Fibroblast of peridontal ligament (primary cell): Measurements from ENCODE around the gene ZNF560.
"Not testable (repeated sequence)": the region's sequence is repeated elsewhere in the genome, so short reads cannot be mapped to it uniquely, and the experiment has no call there.

ENCODE experiments used
- DNase-seq: peaks from one replicate; pipeline ENCODE4 v3.0.0-alpha.2; 2010; ENCODE audit errors: extremely low read depth

The ZNF560 gene

DNA sequence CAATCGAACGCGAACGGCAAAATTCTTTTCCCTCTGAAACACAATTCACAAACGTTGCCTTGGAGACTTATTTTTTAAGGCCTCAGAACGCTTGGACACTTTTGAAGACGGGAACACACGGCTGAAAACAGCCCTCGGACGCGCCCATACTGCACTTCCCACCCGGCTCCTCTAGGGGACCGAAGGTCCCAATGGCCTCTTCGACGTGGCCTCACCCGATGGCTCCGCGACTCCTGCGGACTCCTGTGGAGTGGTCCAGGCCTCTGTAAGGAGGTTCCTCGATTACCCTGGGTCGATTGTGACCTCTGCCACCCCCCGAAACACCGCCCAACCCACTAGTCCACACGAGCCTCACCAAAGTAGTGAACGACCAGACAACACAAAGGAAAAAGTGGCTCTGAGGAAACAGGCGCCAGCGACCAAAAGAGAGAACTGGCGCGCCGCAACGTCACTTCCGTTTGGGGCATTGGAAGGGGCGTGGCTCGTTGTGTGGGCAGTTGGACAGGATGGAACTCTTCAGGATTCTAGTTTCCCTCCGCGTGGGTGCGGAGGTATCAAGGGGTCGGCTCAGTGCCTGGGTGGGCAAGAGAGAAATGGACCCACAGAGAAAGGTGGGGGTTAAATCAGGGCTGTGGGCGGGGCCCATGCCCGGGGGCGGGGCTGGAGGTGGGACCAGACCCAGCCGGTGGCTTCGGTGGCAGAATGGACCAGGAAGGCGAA lies at the start of gene ZNF560:
TSS of gene ZNF560 (minus strand) at position 434 of the 720 bp plus-strand sequence. CDS start 23,303 bp downstream, outside the sequence.
- DNase-seq, result peak; percentile 32

DNA sequence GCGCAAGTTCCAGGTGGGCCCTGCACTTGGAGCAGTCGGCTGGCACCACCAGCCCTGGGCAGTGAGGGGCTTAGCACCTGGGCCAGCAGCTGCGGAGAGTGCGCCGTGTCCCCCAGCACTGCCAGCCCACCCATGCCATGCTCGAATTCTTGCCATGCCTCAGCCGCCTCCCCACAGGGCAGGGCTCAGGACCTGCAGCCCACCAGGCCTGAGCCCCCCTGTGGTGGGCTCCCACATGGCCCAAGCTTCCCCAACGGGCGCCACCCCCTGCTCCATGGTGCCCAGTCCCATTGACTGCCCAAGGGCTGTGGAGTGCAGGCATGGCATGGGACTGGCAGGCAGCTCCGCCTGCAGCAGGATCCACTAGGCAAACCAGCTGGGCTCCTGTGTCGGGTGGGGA lies 49.5 kb upstream of the ZNF560 start:
- no peak for DNase-seq

DNA sequence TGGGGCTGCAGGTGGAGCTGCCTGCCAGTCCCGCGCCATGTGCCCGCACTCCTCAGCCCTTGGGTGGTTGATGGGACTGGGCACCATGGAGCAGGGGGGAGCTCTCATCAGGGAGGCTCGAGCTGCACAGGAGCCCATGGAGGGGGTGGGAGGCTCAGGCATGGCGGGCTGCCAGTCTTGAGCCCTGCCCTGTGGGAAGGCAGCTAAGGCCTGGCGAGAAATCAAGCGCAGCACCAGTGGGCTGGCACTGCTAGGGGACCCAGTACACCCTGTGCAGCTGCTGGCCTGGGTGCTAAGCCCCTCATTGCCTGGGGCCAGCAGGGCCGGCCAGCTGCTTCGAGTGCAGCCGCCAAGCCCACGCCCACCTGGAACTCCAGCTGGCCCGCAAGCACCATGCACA lies 42.9 kb upstream of the ZNF560 start:
- not testable (repeated sequence) for DNase-seq

DNA sequence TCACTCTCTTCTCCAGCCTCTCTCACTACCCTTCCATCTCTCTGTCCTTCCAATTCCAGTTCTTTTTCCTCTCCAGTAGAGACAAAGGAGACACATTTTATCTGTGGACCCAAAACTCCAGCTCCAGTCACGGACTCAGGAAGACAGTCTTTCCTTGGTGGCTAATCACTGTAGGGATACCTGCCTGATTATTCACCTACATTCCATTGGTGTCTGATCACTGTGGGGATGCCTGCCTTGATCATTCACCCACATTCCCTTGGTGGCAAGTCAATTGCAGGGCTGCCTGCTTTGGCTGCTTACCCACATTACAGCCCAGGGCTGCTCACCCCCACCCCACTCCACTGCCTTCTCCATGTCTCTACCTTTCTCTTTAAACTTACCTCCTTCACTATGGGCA lies 41.5 kb upstream of the ZNF560 start:
- not testable (repeated sequence) for DNase-seq

DNA sequence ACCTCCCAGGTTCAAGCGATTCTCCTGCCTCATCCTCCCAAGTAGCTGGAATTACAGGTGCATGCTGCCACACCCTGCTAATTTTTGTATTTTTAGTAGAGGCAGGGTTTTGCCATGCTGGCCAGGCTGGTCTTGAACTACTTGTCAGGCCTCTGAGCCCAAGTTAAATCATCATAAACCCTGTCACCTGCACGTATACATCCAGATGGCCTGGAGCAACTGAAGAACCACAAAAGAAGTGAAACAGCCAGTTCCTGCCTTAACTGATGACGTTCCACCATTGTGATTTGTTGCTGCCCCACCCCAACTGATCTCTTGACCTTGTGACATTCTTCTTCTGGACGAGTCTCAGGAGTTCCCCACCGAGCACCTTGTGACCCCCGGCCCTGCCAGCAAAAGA lies 40.8 kb upstream of the ZNF560 start:
- DNase-seq, result not testable (repeated sequence)

DNA sequence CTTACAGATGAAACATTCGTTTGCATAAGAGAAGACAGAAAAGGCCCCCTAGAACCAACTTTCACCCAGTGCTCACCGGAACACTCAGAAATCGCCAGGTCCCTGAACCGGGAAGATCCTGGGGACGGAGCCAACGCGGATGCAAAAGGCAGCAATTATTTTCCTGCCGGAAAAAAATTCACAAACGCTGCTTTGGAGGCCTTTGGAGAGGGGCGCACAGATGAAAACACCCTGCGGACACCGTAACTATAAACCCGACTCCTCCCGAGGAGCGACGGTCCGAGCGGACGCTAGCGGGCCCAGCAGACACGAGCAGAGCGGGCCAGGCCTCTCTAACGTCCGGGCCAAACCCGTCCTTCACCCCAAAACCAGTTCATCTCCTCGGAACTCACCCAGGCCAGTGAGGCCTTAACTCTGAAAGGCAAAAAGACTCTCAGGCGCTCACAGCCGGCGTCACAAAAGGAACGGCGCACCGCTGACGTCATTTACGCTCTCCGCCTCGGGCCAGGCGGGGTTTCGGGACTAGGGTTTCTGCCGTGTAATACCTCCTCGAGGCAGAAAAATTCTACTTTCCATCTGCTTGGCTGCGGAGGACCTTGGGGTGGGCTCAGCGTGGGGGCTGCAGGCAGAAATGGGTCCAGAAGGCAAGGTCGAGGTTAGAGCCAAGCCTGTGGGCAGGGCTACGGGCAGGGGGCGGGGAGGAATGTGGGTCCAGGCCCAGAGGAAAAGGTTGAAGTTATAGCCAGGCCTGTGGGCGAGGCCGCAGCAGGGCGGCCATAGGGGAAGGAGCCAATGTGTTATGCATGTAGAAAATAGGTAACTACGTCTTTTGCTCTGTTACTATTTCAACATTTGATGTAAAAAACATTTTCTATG lies 40.0 kb upstream of the ZNF560 start, which contains the start of gene ZNF426:
TSS of gene ZNF426 (minus strand) at position 463 of the 876 bp plus-strand sequence. CDS start 2,413 bp downstream, outside the sequence.
- DNase-seq, result peak; percentile 95

DNA sequence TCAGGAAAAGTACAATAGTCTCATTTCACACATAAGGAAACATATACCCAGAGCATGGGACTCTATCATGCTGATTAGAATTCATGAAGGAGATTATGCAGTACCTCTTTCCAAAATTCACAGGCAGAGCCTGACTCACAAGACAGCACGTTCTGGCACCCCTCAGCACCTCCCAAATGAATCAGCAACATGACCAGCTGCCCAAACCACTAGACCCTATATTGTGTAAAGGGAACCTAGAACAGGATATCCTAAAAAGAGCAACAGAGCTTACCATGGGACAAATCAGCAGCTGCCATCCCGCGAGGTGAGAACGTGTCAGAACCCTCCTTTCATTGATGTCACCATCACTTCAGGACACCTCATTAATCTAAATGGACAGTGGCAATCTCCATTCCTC lies 37.5 kb upstream of the ZNF560 start:
- DNase-seq, result no peak

DNA sequence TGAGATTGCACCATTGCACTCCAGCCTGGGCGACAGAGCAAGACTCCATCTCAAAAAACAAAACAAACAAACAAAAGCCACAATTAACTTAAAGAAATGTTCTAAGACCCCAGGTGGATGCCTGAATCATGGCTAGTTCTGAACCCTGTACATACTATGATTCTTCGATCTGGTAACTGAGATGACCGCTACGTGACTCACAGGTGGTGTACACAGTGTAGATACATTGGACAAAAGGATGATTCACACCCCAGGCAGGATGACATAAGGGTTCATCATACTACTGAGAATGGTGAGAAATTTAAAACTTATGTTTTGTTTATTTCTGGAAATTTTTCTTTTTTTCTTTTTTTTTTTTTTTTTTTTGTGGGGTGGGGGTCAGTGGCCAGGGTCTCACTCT lies 33.5 kb upstream of the ZNF560 start:
- no peak for DNase-seq

DNA sequence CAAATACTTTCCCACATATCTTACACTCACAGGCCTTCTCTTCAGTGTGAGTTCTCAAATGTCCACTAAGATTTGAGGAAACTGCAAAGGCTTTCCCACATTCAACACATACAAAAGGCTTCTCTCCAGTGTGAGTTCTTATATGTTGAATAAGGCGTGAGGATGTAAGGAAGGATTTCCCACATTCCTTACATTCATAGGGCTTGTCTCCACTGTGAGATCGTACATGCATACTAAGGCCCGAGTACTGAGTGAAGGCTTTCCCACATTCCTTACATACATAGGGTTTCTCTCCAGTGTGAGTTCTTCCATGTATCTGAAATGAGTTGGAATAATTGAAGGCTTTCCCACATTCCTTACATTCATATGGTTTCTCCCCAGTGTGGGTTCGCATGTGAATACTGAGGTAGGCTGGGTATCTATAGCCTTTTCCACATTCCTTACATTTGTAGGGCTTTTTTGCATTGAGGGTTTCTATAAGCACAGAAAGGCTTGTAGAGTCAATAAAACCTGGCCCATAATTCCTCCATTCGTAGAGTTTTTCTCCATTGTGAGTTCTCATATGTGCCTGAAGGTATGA lies 30.4 kb upstream of the ZNF560 start:
- peak; percentile 7 for DNase-seq

DNA sequence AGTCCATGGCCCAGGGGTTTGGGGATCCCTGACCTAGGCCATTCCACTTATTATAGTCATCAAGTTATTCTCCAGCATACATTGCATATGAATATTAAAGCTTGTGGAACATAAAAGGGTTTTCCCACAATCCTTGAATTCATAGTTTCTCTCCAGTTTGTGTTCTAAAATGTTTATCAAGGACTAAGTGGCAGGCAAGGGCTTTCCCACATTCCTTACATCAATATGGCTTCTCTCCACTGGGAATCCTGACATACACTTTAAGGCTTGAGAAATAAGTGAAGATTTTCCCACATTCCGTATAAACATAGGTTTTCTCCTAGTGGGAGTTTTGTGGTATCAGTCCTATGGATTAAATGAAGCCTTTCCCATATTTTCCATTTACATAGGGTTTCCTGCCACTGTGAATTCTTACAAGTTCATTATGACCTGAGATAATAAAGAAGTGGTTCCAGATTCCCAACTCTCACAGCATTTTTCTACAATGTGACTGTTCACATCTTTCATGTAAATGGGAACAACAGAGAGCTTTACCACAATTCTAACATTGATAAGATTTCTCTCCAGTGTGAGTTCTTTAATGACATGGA lies 25.6 kb upstream of the ZNF560 start:
- DNase-seq, result peak; percentile 6

DNA sequence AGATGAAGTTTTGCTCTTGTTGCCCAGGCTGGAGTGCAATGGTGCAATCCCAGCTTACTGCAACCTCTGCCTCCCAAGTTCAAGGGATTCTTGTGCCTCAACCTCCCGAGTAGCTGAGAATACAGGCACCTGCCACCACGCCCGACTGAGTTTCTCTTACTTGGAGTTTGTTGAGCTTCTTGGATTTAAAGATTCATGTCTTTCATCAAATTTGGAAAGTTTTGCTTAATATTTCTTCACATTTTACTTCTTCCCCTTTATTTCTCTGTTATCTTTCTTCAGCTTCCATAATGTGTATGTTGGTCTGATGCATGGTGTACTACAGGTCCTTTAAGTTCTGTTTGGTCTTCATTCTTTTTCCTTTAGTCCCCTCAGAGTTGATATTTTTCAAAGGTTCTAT lies 8.9 kb upstream of the ZNF560 start:
- no peak for DNase-seq

DNA sequence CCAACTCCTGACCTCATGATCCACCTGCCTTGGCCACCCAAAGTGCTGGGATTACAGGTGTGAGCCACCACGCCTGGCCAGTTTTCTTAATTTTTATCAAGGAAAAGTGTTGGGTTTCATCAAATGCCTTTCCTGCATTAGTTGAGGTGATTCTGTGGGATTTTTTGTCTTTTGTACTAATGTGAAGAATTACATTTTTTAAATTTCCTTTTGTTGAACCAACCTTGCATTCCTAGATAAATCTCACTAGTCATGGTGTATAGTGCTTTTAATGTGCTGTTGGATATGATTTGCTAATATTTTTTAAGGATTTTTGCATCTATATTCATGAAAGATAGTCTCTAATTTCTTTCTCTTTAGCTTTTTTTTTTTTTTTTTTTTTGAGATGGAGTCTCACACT lies 2.4 kb upstream of the ZNF560 start:
- DNase-seq, result no peak

DNA sequence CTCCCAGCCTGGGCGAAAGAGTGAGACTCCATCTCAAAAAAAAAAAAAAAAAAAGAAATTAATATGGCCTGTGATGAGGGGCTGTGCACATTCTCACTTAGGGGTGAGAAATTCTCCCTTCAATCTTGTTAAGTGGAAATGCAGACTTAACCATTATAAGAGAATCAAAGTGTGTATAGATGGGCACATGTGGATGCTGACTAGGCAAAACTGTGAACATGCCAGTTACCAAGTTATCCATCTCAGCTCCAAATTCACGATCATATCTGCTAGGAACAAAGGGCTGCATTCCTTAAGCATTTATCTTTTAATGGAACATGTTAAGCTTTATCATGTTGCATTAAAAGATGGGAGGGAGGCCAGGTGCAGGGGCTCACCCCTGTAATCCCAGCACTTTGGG lies 4.3 kb downstream of the ZNF560 start:
- DNase-seq, result no peak

DNA sequence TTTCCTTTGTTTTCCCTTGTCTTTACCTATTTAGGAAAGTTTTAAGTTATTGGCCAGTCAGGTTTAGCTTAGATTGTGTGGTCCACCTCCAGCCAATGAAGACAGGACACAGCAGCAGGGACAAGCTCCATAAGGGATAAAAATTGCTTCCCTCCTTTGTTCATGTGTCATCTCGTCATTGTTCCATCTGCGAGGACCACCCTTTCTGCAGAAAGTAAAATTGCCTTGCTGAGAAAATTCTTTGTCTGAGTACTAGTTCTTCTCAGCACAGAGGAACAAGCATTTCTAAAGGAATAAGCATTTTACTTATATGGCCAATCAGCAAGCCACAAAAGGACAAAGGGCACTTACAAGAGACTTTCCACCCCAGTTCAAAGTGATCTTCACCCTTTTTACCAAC lies 11.4 kb downstream of the ZNF560 start:
- DNase-seq, result no peak

DNA sequence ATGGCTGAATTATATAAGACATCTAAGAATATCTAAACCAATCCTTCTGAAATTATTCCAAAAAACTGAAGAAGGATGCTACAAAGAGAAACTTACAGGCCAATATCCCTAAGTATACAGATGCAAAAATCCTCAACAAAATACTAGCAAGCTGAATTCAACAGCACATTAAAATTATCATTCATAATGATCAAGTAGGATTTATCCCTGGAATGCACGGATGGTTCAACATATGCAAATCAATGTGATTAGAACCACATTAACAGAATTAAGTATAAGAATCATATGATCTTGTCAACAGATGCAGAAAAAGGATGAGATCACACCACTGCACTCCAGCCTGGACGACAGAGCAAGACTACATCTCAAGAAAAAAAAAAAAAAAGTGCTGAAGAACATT lies 13.3 kb downstream of the ZNF560 start:
- no peak for DNase-seq

DNA sequence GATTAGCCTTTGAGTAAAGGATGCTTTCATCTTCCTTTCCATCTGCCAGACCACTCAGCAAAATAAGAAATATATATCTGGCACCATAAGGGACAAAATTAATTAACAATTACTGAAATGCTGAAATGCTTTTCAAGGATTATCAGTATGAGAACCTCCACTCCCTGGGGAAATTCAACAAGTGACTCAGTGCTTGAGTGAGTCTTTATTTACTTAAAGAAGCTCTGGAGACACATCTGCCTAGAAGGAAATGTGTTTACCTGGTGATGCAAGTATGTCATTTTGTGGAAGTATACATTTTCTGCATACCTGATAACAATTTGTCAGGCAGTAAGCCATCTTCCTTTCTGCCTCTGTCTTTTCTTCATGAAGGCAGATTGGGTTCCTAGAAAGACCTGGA lies 23.4 kb downstream of the ZNF560 start:
- DNase-seq, result no peak

DNA sequence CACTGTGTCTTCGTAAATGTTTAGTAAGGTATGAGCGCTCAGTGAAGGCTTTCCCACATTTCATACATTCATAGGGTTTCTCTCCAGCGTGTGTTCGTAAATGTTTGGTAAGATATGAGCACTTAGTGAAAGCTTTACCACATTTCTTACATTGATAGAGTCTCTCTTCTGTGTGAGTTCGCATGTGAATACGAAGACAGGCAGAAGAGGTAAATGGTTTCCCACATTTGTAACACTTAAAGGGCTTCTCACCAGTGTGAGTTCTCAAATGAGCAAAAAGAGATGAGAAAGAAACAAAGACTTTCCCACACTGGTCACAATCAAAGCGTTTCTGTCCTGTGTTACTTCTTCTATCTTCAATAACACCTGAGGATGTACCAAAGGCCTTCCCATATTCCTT lies 31.3 kb downstream of the ZNF560 start:
- DNase-seq, result no peak

DNA sequence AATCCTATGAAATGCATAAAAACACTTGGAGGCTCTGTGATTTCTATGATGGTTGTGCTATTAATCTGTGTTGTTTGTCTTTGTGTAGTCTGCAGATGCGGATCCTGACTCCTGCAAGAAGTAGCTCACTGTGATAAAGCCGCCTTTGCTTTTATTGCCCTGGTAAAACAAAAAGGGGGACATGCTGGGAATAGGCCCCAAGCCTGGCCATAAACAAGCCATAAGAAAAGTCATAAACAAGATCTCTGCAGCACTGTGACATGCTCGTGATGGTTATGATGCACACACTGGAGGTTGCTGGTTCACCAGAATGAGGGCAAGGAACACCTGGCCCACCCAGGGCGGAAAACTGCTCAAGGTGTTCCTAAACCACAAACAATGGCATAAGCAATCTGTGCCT lies 36.5 kb downstream of the ZNF560 start:
- DNase-seq, result no peak

DNA sequence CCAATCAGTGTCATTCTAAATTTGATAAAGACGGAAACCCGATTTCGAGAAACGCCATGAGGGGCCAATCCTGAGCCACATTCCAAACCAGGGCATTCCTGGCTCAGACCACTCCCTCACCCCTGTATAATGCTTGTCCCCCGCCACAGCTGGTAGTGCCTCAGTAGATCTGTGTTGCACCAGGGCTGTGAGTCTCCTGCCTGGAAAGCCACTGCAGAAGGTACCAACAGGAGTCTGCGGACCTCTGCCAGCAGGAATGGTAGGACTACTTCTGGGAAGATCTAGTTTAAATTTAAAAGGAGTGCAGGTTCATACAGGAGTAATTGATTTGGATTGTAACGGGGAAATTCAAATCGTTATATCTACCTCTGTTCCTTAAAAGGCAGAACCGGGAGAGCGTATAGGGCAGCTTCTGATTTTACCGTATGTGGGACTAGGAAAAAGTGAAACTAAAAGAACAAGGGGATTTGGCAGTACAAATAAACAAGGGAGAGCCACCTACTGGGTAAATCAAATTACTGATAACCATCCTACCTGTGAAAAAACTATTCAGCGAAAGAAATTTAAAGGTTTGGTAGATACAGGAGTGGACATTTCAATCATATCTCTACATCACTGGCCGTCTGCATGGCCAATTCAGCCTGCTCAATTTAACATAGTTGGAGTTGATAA lies 42.3 kb downstream of the ZNF560 start:
- DNase-seq, result no peak

DNA sequence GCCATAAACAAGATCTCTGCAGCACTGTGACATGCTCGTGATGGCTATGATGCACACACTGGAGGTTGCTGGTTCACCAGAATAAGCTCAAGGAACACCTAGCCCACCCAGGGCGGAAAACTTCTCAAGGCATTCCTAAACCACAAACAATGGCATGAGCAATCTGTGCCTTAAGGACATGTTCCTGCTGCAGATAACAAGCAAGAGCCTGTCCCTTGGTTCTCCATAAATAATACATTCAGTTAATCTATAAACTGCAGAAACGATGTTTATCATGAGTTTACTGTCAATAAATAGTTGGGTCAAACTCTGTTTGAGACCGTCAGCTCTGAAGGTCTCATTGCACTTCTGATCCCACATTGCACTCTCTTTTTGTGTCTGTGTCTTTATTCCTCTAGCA lies 44.5 kb downstream of the ZNF560 start:
- DNase-seq, result no peak

DNA sequence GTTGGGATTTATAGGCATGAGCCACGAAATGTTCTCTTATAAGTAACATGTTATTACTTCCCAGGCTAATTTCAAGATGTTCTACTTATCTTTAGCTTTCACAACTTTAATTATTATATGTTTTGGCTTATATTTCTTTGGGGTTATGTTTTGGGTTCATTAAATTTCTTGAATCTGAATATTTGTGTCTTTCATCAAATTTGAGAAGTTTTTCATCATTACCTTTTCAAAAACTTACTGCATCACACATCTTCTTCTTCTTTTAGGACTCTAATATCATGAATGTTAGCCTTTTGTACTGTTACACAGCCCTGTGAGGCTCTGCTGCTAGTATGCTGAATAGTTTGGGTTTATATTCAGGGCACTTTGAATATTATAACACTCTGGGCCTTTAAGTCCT lies 53.4 kb downstream of the ZNF560 start:
- DNase-seq, result no peak

DNA sequence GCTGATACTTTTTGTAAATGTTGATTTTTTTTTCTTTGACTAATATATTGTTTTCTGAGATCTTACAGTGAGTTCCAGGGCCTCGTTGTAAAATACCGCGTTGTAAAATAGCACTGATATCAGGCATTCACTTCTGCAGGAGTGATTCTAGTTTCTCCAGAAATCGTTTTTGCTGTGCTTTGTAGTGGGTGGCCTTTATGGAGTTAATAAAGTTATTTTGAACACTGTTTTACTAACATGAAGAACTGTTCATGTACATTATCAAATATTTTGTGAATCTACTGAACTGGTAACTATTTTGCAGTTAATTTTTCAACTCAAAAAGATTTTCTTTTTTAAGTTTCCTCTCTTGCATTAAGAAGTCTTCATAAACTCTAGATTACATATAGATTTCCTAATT lies 62.1 kb downstream of the ZNF560 start:
- no peak for DNase-seq
